Transverse colon (tissue), 4 donors: ENCODE data around the gene CPZ.
"Not testable (repeated sequence)": the region's sequence is repeated elsewhere in the genome, so short reads cannot be mapped to it uniquely, and the experiment has no call there.

Source experiments
- EP300 ChIP-seq: sonication (generic); formaldehyde crosslinking; IDR thresholded peaks from one replicate; pipeline ENCODE4 v1.6.1; 2017; ENCODE audit warnings: antibody characterized with exemption, low read depth
- POLR2A ChIP-seq: fragments of 450-650 bp; IDR thresholded peaks from one replicate; pipeline ENCODE4 v1.6.1; 2016; ENCODE audit warnings: antibody characterized with exemption, mild to moderate bottlenecking, moderate library complexity
- POLR2AphosphoS5 ChIP-seq, 3 donors: sonication (generic); formaldehyde crosslinking; IDR thresholded peaks; one replicate each; pipeline ENCODE4 v1.6.1; 2016; ENCODE audit warnings: antibody characterized with exemption in 3 of 3
- TF ChIP-seq, protein P1 (sequence below), 5 experiments: fragments of 200-600 bp in 3 of 5; fragments of 450-650 bp in 2 of 5; sonication (generic) in 3 of 5; IDR thresholded peaks; 1 replicate in 2 of 5; 2 replicates in 3 of 5; pipeline ENCODE4 v1.5.1; 2016 to 2017; ENCODE audit warnings: antibody characterized with exemption in 5 of 5, inconsistent platforms in 3 of 5, mild to moderate bottlenecking in 2 of 5, moderate library complexity in 1 of 5

DNA sequence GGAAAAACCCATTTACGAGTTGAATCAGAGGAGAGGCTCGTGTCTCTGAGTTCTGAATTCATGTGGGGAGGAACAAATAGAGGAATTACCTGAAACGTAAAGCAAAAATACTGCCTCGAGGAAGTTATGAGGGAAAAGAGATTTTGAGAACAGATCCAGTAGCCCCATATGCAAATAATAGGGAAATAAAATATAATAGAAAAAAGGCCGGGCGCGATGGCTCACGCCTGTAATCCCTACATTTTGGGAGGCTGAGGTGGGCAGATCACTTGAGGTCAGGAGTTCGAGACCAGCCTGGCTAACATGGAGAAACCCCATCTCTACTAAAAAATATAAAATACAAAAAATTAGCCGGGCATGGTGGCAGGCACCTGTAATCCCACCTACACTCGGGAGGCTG lies 42.2 kb downstream of the CPZ start:
- TF ChIP-seq EP300; POLR2A; POLR2AphosphoS5 (IDR thresholded peaks at IDR 0.05): not testable (repeated sequence)
- TF ChIP-seq, protein P1, sequence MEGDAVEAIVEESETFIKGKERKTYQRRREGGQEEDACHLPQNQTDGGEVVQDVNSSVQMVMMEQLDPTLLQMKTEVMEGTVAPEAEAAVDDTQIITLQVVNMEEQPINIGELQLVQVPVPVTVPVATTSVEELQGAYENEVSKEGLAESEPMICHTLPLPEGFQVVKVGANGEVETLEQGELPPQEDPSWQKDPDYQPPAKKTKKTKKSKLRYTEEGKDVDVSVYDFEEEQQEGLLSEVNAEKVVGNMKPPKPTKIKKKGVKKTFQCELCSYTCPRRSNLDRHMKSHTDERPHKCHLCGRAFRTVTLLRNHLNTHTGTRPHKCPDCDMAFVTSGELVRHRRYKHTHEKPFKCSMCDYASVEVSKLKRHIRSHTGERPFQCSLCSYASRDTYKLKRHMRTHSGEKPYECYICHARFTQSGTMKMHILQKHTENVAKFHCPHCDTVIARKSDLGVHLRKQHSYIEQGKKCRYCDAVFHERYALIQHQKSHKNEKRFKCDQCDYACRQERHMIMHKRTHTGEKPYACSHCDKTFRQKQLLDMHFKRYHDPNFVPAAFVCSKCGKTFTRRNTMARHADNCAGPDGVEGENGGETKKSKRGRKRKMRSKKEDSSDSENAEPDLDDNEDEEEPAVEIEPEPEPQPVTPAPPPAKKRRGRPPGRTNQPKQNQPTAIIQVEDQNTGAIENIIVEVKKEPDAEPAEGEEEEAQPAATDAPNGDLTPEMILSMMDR (IDR thresholded peaks at IDR 0.05): not testable (repeated sequence)
